Astrocyte of the hippocampus (primary cell): ENCODE measurements around the gene PRM1.

ENCODE experiments used
- DNase-seq: peaks from one replicate; pipeline ENCODE4 v3.0.0; 2011; ENCODE audit warnings: low read depth, low spot score

PRM1 gene

DNA sequence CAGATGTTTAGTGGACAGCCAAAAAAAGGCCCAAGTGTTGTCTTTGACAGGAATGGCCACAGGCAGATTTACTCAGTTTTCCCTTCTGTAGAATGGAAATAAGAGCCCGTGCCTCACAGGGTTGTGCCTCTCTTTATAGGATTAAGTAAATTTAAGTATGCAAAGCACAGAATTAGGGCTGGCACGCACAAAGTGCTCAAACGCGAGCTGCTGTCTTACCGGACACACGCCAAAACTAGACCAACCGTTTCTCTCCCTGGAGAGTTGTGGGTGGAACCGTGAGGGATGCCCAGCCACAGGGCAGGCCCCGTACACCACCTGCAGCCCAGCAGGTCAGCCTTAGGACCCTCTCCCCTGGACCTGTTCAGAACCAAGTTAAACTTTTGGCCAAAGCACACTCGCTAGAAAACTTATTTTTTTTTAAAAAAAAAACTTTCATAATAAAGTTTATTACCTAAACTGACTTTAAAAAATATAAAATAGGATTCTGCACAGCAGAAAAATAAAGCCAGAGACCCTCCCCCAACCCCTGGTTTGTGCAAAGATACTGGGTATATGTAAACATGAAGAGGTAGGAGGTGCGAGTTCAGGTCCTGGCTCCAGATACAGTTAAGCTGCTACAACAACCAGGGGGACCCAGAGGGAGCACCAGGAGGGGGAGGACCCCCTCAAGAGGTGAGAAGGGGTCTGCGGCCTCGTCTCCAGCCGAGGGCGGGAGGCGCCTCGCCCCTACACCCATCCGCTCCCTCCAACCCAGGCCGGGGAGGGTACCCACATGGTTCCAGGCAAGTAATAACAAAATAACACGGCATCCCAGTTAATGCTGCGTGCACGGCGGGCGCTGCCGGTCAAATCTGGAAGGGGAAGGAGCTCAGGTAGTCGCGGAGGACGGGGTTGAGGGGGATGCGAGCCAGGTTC is 26.9 kb downstream of the PRM1 start:
- DNase-seq, result no peak

DNA sequence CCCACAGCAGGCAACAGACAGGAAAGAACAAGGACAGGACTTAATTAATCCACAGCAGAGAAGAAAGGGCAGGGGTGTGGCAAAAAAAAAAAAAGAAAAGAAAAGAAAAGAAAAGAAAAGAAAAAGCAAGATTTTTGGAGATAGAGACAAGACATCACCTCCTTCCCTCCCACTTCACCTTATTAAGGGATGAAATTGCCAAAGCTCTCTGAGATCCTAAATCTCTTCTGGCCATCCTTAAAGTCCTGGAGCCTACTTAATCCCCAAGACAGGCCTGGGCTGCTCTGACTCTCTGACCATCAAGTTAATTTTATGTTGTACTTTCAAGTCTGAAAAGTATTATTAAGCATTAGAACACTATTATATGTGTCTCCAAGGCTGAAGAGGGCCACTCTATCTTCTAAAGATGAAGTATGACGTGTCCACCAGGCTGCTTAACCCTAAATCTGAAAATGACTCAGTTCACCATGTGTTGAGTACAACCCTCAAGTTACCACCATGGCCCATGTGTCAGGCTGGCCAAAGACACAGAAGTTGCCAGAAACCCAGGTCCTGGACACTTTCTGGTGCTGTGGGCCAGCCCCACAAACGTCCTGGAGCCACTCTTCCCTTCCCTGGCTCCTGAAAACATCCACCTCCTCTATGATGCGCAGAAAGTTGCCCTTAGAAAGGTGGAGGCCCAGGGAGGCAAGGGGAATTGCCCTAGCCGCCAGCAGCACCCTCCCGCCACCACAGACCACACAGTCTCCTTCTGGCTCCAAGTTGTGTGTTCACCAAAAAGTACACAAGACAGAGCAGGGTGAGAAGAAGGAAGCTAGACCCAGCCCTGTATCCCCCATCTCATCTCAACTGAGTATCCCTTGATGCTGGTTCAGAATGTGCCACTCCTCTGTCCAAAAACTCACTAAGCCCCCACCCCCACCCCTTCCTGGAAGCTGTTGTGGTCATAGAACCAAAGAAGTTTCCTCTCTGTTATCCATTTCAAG is 27.8 kb downstream of the PRM1 start:
- DNase-seq, result peak; percentile 24

DNA sequence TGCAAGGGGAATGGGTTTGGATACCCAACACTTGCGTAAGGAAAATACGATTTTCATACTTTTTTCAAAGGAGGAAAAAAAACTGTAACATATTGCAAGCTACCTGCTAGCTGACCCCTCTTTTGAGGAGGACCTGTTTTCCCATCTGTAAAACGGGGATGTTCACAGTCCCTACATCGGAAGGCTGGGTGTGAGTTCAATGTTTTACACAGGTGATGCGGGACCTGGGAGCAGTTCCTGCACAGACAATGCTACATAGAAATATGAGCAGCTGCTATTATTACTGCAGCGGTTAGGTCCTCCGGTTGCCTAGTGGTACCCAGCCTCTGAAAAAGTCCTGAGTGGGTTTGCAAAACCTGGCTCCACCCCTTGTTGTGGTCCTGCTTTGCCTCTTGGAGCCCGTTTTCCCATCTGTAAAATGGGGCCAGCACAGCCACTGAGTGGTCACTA is 28.6 kb downstream of the PRM1 start:
- no peak for DNase-seq

DNA sequence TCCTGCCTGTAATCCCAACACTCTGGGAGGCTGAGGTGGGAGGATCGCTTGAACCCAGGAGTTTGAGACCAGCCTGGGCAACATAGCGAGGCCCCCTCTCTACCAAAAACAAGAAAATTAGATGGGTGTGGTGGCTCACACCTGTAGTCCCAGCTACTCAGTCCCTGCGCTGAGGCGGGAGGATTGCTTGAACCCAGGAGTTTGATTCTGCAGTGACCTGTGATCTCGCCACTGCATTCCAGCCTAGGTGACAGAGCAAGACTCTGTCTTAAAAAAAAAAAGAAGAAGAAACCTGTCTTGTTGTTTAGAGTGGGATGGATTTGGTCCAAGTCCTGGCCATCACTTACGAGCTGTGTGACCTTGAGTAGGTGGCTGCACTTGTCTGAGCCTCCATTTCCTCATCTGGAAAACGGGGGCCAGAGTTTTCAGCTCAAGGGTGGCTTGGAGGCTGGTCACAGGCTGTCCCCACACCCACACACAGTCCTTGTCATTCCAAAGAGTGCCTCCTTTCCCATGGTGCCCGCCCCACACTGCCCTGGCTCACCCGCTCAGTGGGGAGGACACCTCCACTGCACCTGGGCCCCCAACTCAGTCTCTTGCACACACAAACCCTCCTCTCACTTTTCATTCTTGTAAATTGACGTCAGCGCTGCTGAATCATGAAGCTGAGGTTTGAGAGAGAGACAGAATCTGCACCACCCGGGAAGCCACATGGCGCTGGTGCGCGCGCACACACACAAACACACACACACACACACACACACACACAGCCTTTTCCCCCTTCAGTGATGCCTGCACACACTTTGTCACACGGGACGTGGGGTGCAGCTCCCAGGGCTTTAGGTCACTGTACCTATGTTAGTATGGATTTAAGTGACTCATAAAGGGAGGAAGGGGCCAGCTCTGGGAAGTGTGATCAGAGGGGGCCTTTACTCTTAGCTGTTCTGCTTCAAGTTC is 29.3 kb downstream of the PRM1 start:
- peak; percentile 81 for DNase-seq

DNA sequence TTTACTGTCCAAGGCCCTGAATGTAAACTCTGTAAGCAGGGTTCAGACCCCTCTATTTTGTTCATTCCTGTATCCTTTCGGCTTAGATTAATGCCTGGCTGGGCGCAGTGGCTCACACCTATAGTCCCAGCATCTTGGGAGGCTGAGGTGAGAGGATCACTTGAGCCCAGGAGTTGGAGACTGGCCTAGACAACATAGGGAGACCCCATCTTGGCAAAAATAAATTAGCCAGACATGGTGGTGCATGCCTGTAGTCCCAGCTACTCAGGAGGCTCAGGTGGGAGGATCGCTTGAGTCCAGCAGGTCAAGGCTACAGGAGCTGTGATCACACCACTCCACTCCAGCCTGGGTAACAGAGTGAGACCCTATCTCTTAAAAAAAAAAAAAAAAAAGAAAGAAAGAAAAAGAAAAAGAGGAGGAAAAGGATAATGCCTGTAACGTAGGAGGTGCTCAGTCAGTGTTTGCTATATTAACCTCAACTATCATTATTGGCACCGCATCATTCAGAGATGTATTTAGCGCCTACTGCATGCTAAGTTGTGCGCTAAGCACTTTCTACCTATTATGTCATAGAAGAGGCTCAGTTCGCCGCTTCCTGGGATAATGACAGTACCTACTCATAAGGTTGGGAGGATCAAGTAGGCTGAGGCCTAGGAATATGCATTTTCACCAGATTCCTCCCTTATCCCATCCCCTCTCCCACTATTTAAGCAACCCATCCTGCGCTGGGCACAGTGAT is 30.2 kb downstream of the PRM1 start:
- DNase-seq, result no peak

DNA sequence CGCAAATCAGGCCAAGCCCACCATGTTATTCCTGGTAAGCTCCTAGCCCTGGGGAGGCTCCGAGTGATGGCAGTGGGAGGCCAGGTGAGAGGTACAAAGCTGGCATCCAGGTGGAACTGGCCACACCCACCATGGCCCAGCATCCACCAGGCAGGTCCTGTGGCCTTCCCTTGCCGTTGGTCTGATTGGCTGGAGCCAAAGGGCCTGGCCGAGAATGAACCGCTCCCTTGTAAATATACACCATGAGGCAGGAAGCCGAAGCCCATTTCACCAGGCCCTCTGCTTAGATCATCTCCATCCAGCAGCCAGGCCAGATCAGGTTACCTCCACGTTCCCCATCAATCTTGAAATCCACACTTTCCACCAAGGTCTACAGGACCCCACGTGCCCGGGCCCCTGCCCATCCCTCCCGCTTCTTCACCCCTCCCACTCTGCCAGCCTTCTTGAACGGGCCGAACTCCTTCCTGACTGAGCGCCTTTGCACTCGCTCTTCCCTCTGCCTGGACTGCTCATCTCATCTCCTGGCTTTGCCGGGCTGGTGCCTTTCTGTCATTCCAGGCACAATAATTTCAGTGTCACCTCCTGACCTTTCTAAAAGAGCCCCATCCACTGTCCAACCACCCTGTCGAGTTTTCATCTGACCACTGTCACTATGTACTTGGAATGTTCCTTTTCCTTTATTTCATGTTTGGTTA is 30.9 kb downstream of the PRM1 start:
- DNase-seq, result no peak

DNA sequence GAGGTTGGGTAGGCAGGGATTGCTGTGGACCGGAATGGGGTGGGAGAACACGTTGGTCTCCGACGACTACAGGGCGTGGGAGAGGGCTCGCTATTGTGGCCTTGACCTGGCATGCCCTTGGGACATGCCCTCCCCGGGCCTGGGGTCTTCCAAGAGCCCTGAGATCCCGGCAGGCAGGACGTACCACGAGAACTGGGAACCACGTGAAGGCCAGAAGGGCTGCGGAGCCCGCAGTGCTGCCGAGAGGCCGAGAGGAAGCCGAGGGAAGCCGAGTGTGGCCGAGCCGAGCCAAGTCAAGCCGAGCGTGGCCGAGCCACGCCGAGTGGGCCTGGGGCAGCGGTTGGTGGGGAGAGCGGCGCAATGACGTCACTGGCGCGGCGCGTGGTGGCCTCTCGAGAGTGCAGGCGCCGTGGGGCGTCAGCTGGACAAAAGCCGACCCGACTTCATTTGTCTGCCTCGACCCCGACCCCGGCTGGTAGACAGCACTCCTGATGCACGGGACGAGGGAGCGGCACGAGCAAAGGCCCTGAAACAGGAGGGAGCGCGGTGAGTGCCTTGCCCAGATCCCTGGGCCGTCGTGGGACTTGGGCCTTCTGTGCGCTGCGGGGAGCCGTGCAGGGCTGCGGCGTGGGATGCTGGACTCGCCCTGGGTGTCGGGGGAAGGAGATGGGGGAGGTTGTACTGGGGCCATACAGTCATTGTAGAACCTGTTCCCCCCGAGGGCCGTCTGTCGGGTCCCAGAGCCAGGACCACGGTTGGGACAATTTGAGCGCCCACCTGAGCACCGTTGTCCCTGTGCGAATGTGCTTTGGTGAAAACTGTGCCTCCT is 31.7 kb downstream of the PRM1 start:
- DNase-seq, result no peak

DNA sequence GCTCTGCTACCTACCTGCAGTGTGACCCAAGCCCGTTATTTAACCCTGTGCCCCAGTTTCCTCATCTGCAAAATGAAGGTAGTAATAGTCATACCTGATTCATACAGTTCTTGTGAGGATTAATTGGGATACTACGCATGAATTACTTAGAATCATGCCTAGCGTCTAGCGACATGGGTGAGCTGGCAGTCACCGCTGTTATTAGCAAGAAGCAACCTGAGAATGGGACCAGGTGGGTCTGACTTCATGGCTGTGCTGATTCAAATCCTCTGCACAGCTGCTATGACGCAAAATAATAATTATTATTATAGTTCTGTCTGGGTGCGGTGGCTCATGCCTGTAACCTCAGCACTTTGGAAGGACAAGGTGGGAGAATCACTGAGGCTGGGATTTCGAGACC is 33.0 kb downstream of the PRM1 start:
- no peak for DNase-seq

DNA sequence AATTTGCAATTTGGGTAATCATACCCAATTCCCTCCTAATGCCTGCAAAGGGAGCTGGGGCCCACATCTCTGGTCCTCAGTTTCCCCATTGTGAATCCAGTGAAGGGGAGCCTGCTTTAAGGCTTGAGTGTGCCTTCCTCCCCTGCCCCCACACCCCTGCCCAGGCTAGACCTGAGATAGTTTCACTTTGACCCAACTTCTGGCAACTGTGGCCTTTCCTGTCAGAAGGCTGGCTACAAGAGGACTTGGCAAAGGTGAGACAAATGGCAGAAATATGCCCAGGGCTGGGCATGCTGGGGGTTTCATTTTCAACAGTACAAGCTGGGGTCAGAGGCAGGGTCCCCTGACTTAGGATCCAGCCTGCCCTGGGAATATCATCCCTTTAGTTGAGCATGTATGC is 35.1 kb downstream of the PRM1 start:
- DNase-seq, result no peak

DNA sequence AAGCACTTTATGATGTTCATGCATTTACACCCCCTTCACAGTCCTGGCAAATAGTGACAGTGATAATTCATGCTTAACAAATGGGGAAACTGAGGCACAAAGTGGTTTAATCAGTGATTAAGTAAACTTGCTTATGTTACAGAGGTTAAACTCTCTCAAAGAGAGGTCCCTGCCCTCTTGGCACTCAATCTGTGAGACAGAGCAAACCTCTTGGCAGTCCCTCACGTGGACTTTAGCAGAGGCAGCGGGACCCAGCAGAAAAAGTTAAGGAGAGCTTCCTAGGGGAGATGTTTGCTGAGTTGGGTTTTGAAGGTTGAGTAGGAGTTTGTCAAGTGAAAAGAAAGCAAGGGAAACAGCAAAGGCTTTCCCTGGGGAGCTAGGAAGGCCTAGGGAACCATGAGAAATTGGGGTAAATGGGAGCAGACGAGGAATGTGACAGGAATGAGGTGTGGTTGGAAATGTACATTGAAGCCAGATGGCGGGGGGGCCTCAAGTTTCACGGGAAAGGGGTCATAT is 35.9 kb downstream of the PRM1 start:
- DNase-seq, result no peak

DNA sequence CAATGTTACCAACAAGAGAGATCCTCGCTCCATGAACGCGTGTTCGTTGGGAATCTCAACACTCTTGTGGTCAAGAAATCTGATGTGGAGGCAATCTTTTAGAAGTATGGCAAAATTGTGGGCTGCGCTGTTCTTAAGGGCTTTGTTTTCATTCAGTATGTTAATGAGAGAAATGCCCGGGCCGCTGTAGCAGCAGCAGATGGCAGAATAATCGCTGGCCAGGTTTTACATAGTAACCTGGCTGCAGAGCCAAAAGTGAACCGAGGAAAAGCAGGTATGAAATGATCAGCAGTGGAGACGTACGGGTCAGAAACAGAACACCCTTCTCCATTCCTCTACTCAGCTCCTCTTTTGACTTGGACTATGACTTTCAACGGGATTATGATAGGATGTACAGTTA is 38.5 kb downstream of the PRM1 start:
- no peak for DNase-seq

DNA sequence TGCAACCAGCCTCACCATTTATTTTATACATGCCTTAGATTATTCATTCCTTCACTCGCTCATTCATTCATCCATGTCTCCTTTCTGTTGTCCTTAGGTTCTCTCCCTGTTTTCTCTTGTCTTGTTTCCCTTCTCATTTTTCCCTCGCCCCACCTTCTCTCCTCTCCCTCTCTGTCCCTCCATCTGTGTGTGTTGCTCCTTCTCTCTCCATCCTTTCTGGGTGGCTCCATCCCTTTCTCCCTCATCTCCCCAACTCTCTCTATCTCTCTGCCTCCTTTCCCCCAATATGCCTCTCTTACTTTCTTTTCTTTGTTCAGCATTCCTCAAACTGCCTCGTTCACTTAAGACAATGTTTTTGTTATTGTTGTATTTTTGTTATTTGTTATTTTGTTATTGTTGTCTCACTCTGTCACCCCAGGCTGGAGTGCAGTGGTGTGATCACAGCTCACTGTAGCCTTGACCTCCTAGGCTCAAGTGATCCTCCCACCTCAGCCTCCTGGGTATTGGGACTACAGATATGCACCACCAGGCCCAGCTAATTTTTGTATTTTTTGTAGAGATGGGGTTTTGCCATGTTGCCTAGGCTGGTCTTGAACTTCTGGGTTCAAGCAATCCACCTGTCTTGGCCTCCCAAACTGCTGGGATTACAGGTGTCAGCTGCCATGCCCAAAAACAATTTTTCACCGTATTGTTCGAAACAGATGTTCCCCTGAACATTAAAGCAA is 39.5 kb downstream of the PRM1 start:
- no peak for DNase-seq

DNA sequence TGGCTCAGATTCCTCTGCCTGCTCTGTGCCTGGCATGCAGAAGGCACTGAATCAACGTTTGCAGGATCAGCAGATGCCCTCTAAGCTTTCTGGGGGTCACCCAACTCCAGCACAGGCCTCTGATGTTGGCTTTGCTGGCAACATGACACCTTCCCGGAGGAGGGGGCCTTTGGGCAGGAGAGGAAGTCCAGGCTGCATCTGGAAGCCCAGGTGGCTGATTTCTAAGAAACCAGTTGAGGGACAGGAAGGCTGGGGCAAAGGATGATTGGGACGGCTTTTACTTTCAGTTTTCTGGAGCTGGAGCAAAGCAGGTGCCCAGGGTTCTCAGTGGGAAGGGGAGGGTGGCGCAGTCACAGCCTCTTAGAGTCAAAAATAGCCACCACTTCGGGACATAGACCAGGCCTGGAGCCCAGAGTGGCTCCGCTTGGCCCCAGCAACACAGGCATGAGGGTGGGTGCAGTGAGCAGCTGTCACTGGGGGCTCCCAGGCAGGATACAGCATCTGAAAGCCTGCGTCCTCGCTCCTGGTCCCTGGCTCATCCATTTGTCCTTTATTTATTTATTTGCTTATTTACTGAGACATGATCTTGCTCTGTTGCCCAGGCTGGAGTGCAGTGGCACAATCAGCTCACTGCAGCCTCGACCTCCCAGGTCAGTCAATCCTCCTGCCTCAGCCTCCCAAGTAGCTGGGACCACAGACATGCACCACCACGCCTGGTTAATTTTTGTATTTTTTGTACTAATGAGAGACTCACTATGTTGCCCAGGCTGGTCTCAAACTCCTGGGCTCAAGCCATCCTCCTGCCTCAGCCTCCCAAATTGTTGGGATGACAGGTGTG is 40.3 kb downstream of the PRM1 start:
- no peak for DNase-seq

DNA sequence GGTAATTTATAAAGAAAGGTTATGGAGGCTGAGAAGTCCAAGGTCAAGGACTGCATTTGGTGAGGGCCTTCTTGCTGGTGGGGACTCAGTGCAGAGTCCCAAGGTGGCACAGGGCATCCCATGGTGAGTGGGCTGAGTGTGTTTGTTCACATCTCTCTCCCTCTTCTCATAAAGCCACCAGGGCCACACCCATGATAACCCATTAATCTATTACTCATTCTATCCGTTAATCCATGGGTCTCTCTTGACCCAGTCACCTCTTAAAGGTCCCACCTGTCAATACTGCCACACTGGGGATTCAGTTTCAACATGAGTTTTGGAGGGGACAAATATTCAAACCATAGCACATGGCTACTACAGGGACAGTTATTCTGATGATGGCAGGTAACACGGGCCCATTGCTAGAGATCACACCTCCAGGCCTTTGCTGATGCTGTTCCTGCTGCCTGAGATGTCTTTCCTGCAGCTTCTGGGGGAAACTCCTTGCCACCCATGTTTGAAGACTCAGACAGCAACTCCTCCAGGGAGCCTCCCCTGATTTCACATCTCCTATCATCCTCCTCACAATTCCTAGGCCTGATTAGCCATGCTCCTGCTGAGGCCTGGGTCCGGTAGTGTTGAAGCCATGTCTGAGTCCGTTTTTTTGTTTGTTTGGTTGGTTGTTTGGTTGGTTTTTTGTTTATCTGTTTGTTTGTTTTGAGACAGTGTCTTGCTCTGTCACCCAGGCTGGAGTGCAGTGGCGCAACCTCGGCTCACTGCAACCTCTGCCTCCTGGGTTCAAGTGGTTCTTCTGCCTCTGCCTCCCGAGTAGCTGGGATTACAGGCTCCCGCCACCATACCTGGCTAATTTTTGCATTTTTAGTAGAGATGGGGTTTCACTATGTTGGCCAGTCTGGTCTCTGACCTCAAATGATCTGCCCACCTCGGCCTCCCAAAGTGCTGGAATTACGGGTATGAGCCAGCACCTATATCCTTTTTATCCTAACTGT is 41.2 kb downstream of the PRM1 start:
- DNase-seq, result no peak

DNA sequence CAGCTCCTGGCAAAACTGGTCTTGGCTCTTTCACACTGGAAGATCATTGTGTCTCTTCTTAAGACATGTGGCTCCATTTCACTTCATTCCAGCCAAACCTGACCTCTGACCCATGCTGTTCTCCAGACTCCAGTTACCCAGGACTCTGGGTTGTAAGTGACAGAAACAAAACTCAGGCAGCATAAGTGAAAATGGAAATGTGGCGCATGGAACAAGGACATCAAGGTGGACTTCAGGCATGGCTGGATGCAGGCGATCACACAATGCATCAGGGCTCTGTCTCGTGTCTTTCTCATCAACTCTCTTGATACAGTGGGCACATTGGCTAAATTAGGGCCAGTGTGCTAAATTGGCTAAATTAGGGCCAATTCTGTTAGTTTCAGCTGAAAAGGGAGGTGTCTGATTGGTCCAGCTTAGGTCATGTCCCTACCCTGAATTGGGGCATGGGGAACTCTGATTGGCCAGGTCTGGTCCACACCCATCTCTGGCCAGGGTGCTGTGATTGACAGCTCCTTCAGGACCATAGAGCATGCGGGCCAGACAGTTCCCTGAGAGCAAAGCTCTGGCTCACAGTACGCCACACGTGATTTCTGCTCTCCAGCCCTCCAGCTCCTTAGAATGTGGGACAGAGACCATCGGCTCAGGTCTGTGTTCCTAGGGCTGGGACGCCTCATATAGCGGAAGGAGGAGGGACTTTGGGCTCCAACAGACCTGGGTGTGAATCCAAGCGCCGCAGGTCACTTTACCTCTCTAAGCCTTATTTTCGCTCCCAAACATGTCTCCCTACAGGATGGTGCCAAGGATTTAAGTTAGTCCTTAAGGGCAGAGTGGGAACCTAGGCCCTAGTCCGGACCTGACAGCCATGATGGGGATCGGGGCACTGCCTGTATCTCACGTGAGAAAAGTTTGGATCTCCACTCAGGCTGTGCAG is 42.6 kb downstream of the PRM1 start:
- no peak for DNase-seq
